ENCODE measurements around the gene DYSF. TPM values are rescaled to one million over a fixed set of nuclear protein-coding genes. Genes with fewer than 3 reads are reported as not detected.
"Not testable (repeated sequence)": the region's sequence is repeated elsewhere in the genome, so short reads cannot be mapped to it uniquely, and the experiment has no call there.

Gene DYSF
- total RNA-seq, 1 donor from 2014 or later: 0.13 TPM

- H3K9me3 Mint-ChIP-seq: no peaks in the 10 kb centered on the region
- no peak overlapping the region for H3K27ac Mint-ChIP-seq
- H3K4me1 Mint-ChIP-seq: no peaks in the 10 kb centered on the region
- POLR2A ChIA-PET: no interaction called here
- H3K36me3 Mint-ChIP-seq (ENCODE audit: low read depth): peaks cover 81% of the 10 kb centered on the region
- H3K27me3 Mint-ChIP-seq: no peaks in the 10 kb centered on the region
- CTCF ChIA-PET: no interaction called here
- no peak overlapping the region for H3K4me3 Mint-ChIP-seq
- TF ChIP-seq, protein P1, sequence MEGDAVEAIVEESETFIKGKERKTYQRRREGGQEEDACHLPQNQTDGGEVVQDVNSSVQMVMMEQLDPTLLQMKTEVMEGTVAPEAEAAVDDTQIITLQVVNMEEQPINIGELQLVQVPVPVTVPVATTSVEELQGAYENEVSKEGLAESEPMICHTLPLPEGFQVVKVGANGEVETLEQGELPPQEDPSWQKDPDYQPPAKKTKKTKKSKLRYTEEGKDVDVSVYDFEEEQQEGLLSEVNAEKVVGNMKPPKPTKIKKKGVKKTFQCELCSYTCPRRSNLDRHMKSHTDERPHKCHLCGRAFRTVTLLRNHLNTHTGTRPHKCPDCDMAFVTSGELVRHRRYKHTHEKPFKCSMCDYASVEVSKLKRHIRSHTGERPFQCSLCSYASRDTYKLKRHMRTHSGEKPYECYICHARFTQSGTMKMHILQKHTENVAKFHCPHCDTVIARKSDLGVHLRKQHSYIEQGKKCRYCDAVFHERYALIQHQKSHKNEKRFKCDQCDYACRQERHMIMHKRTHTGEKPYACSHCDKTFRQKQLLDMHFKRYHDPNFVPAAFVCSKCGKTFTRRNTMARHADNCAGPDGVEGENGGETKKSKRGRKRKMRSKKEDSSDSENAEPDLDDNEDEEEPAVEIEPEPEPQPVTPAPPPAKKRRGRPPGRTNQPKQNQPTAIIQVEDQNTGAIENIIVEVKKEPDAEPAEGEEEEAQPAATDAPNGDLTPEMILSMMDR (IDR thresholded peaks at IDR 0.05): no peak
- no peak for ATAC-seq (ENCODE audit: low read depth)
- DNase-seq: no peak
- intact Hi-C loops (cut with micrococcal nuclease): no loop called here
Observed at GRCh38 chr2:71428472-71429383, 24.6 kb upstream of the DYSF start.

GRCh38 chr2:71445142-71445541 is 8.2 kb upstream of the DYSF start:
- CTCF ChIA-PET; ATAC-seq (ENCODE audit: low read depth); POLR2A ChIA-PET; H3K4me3 Mint-ChIP-seq; H3K9me3 Mint-ChIP-seq; H3K4me1 Mint-ChIP-seq; H3K27me3 Mint-ChIP-seq; DNase-seq; H3K36me3 Mint-ChIP-seq (ENCODE audit: low read depth); H3K27ac Mint-ChIP-seq; intact Hi-C loops (cut with micrococcal nuclease): not testable (repeated sequence)

GRCh38 chr2:71446505-71446904 is 6.9 kb upstream of the DYSF start:
- CTCF ChIA-PET: no interaction called here

DNA sequence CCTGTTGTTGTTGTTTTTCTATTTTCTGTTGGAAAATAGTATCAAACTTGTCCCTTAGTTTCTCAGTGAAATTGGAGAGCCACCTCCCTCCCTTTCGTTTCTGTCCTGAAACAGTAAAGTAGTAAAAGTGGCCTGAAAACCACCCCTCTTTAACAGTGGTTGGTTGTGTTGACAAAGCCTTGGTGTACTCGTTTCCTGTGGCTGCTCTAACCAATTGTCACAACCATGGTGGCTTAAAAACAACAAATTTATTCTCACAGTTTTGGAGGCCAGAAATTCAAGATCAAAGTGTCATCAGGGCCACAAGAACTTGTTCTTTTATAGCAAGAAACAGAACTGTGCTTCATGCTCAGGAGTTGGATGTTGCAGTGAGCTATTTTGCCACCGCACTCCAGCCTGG is 4.0 kb upstream of the DYSF start:
- intact Hi-C loops (cut with micrococcal nuclease): no loop called here
- Mint-ChIP-seq H3K4me3 (no peak overlapping the region), H3K27me3 (peaks cover 11% of the 10 kb centered on the region), H3K27ac (no peak overlapping the region), H3K4me1 (peaks cover 16% of the 10 kb centered on the region), H3K9me3 (peaks cover 2% of the 10 kb centered on the region), H3K36me3 (ENCODE audit: low read depth) (no peaks in the 10 kb centered on the region)
- ATAC-seq (ENCODE audit: low read depth) (no peak), DNase-seq (no peak)
- ChIA-PET POLR2A (no interaction called here), CTCF (no interaction called here)
- TF ChIP-seq, protein P1 (IDR thresholded peaks at IDR 0.05): no peak

More at GRCh38 chr2:71446505-71446904, 6.9 kb upstream of the DYSF start:
- intact Hi-C loops (cut with micrococcal nuclease): no loop called here
- no peak overlapping the region for H3K27ac Mint-ChIP-seq
- TF ChIP-seq, protein P1 (IDR thresholded peaks at IDR 0.05): no peak
- ATAC-seq (ENCODE audit: low read depth) (no peak), DNase-seq (no peak)
- peaks cover 2% of the 10 kb centered on the region for H3K9me3 Mint-ChIP-seq
- no peaks in the 10 kb centered on the region for H3K4me1 Mint-ChIP-seq
- no peak overlapping the region for H3K4me3 Mint-ChIP-seq
- POLR2A ChIA-PET: no interaction called here
- H3K36me3 Mint-ChIP-seq (ENCODE audit: low read depth): no peaks in the 10 kb centered on the region
- H3K27me3 Mint-ChIP-seq: no peaks in the 10 kb centered on the region

- CTCF ChIA-PET: no interaction called here
- peaks cover 34% of the 10 kb centered on the region for H3K27me3 Mint-ChIP-seq
Observed at GRCh38 chr2:71451705-71452104, 1.7 kb upstream of the DYSF start.

More at GRCh38 chr2:71451705-71452104, 1.7 kb upstream of the DYSF start:
- Mint-ChIP-seq H3K4me1 (peaks cover 19% of the 10 kb centered on the region), H3K4me3 (no peak overlapping the region), H3K36me3 (ENCODE audit: low read depth) (no peaks in the 10 kb centered on the region), H3K9me3 (no peaks in the 10 kb centered on the region), H3K27ac (no peak overlapping the region)
- POLR2A ChIA-PET: no interaction called here
- ATAC-seq (ENCODE audit: low read depth): no peak
- intact Hi-C loops (cut with micrococcal nuclease): no loop called here
- TF ChIP-seq, protein P1 (IDR thresholded peaks at IDR 0.05): no peak
- no peak for DNase-seq
